ENCODE measurements around the gene GTF3C5. TPM values are rescaled to one million over a fixed set of nuclear protein-coding genes. Genes with fewer than 3 reads are reported as not detected.
A peak's percentile ranks its signal among the peaks of the same experiment; 100 is the strongest.

GTF3C5 gene
- total RNA-seq, 1 donor from 2014 or later, result 89.0 TPM

GRCh38 chr9:133044661-133045060 is 13.9 kb downstream of the GTF3C5 start:
- Mint-ChIP-seq H3K27me3 (ENCODE audit: insufficient read depth) (no peaks in the 10 kb centered on the region), H3K36me3 (ENCODE audit: low read depth) (peaks cover 23% of the 10 kb centered on the region), H3K4me3 (no peak overlapping the region), H3K9me3 (no peaks in the 10 kb centered on the region), H3K27ac (peak overlapping the region; percentile 9), H3K4me1 (ENCODE audit: low read depth) (peaks cover 6% of the 10 kb centered on the region)
- no peak for DNase-seq (ENCODE audit: low spot score)
- intact Hi-C loops (cut with micrococcal nuclease), result loop anchor here (10.0 kb wide), 1 partner anchor 60 kb away; no protein-coding TSS in a partner anchor

- intact Hi-C loops (cut with micrococcal nuclease), result loop anchor here (10.0 kb wide), 1 partner anchor 60 kb away; no protein-coding TSS in a partner anchor
- no peaks in the 10 kb centered on the region for H3K27me3 Mint-ChIP-seq (ENCODE audit: insufficient read depth)
- peaks cover 6% of the 10 kb centered on the region for H3K4me1 Mint-ChIP-seq (ENCODE audit: low read depth)
- no peaks in the 10 kb centered on the region for H3K9me3 Mint-ChIP-seq
- H3K27ac Mint-ChIP-seq, result no peak overlapping the region
- DNase-seq (ENCODE audit: low spot score), result no peak
- H3K4me3 Mint-ChIP-seq, result no peak overlapping the region
- H3K36me3 Mint-ChIP-seq (ENCODE audit: low read depth), result peaks cover 23% of the 10 kb centered on the region
These were observed 14.3 kb downstream of the GTF3C5 start for GRCh38 chr9:133045132-133045531.

GRCh38 chr9:133046196-133046899 is 15.6 kb downstream of the GTF3C5 start:
- H3K36me3 Mint-ChIP-seq (ENCODE audit: low read depth), result peaks cover 25% of the 10 kb centered on the region

GRCh38 chr9:133046900-133047295 is 16.1 kb downstream of the GTF3C5 start:
- H3K27ac Mint-ChIP-seq, result no peak overlapping the region
- peaks cover 25% of the 10 kb centered on the region for H3K36me3 Mint-ChIP-seq (ENCODE audit: low read depth)
- intact Hi-C loops (cut with micrococcal nuclease), result loop anchor here (10.0 kb wide), 1 partner anchor 58 kb away; no protein-coding TSS in a partner anchor
- peaks cover 6% of the 10 kb centered on the region for H3K4me1 Mint-ChIP-seq (ENCODE audit: low read depth)
- no peak for DNase-seq (ENCODE audit: low spot score)
- H3K9me3 Mint-ChIP-seq, result no peaks in the 10 kb centered on the region
- H3K4me3 Mint-ChIP-seq, result no peak overlapping the region
- H3K27me3 Mint-ChIP-seq (ENCODE audit: insufficient read depth), result no peaks in the 10 kb centered on the region

More at GRCh38 chr9:133046196-133046899, 15.6 kb downstream of the GTF3C5 start:
- intact Hi-C loops (cut with micrococcal nuclease), result loop anchor here (10.0 kb wide), 1 partner anchor 58 kb away; no protein-coding TSS in a partner anchor
- no peak overlapping the region for H3K4me3 Mint-ChIP-seq
- H3K4me1 Mint-ChIP-seq (ENCODE audit: low read depth), result peaks cover 6% of the 10 kb centered on the region
- DNase-seq (ENCODE audit: low spot score), result no peak
- H3K9me3 Mint-ChIP-seq, result no peaks in the 10 kb centered on the region
- H3K27me3 Mint-ChIP-seq (ENCODE audit: insufficient read depth), result no peaks in the 10 kb centered on the region
- H3K27ac Mint-ChIP-seq, result no peak overlapping the region

- no peak overlapping the region for H3K4me3 Mint-ChIP-seq
- H3K36me3 Mint-ChIP-seq (ENCODE audit: low read depth), result peaks cover 27% of the 10 kb centered on the region
- no peak overlapping the region for H3K27ac Mint-ChIP-seq
- H3K4me1 Mint-ChIP-seq (ENCODE audit: low read depth), result peaks cover 6% of the 10 kb centered on the region
- H3K27me3 Mint-ChIP-seq (ENCODE audit: insufficient read depth), result no peaks in the 10 kb centered on the region
- intact Hi-C loops (cut with micrococcal nuclease), result loop anchor here (1.0 to 10.0 kb wide), 2 partner anchors 56 to 99 kb away; no protein-coding TSS in a partner anchor
- DNase-seq (ENCODE audit: low spot score), result peak; percentile 30
- H3K9me3 Mint-ChIP-seq, result no peaks in the 10 kb centered on the region
These were observed 17.8 kb downstream of the GTF3C5 start for GRCh38 chr9:133048595-133048994.

- Mint-ChIP-seq H3K9me3 (no peaks in the 10 kb centered on the region), H3K36me3 (ENCODE audit: low read depth) (peaks cover 32% of the 10 kb centered on the region), H3K4me1 (ENCODE audit: low read depth) (peaks cover 6% of the 10 kb centered on the region), H3K27me3 (ENCODE audit: insufficient read depth) (no peaks in the 10 kb centered on the region), H3K27ac (no peak overlapping the region), H3K4me3 (no peak overlapping the region)
- intact Hi-C loops (cut with micrococcal nuclease), result loop anchor here (10.0 kb wide), 1 partner anchor 56 kb away; no protein-coding TSS in a partner anchor
- DNase-seq (ENCODE audit: low spot score), result no peak
These were observed 18.2 kb downstream of the GTF3C5 start for GRCh38 chr9:133049043-133049442.

GRCh38 chr9:133050142-133050541 is 19.3 kb downstream of the GTF3C5 start:
- DNase-seq (ENCODE audit: low spot score), result no peak
- Mint-ChIP-seq H3K27ac (no peak overlapping the region), H3K9me3 (no peaks in the 10 kb centered on the region), H3K4me1 (ENCODE audit: low read depth) (no peaks in the 10 kb centered on the region), H3K27me3 (ENCODE audit: insufficient read depth) (no peaks in the 10 kb centered on the region), H3K4me3 (no peak overlapping the region), H3K36me3 (ENCODE audit: low read depth) (peaks cover 28% of the 10 kb centered on the region)
- intact Hi-C loops (cut with micrococcal nuclease), result no loop called here

- H3K4me1 Mint-ChIP-seq (ENCODE audit: low read depth), result no peaks in the 10 kb centered on the region
- no peak overlapping the region for H3K4me3 Mint-ChIP-seq
- H3K36me3 Mint-ChIP-seq (ENCODE audit: low read depth), result peaks cover 26% of the 10 kb centered on the region
- H3K27me3 Mint-ChIP-seq (ENCODE audit: insufficient read depth), result no peaks in the 10 kb centered on the region
- no peak for DNase-seq (ENCODE audit: low spot score)
- no peaks in the 10 kb centered on the region for H3K9me3 Mint-ChIP-seq
- intact Hi-C loops (cut with micrococcal nuclease), result no loop called here
- H3K27ac Mint-ChIP-seq, result no peak overlapping the region
These were observed 20.0 kb downstream of the GTF3C5 start for GRCh38 chr9:133050781-133051180.

- peaks cover 26% of the 10 kb centered on the region for H3K36me3 Mint-ChIP-seq (ENCODE audit: low read depth)
- intact Hi-C loops (cut with micrococcal nuclease), result no loop called here
- no peaks in the 10 kb centered on the region for H3K27me3 Mint-ChIP-seq (ENCODE audit: insufficient read depth)
These were observed 20.6 kb downstream of the GTF3C5 start for GRCh38 chr9:133051281-133051900.

GRCh38 chr9:133051966-133052539 is 21.3 kb downstream of the GTF3C5 start:
- intact Hi-C loops (cut with micrococcal nuclease), result no loop called here
- H3K36me3 Mint-ChIP-seq (ENCODE audit: low read depth), result peaks cover 28% of the 10 kb centered on the region
- H3K27ac Mint-ChIP-seq, result no peak overlapping the region
- H3K4me3 Mint-ChIP-seq, result no peak overlapping the region
- H3K4me1 Mint-ChIP-seq (ENCODE audit: low read depth), result peaks cover 9% of the 10 kb centered on the region
- H3K27me3 Mint-ChIP-seq (ENCODE audit: insufficient read depth), result no peaks in the 10 kb centered on the region
- no peak for DNase-seq (ENCODE audit: low spot score)
- no peaks in the 10 kb centered on the region for H3K9me3 Mint-ChIP-seq

More at GRCh38 chr9:133051281-133051900, 20.6 kb downstream of the GTF3C5 start:
- Mint-ChIP-seq H3K9me3 (no peaks in the 10 kb centered on the region), H3K27ac (no peak overlapping the region), H3K4me3 (no peak overlapping the region), H3K4me1 (ENCODE audit: low read depth) (peaks cover 5% of the 10 kb centered on the region)
- no peak for DNase-seq (ENCODE audit: low spot score)

- Mint-ChIP-seq H3K9me3 (no peaks in the 10 kb centered on the region), H3K4me1 (ENCODE audit: low read depth) (peaks cover 31% of the 10 kb centered on the region), H3K27ac (no peak overlapping the region), H3K4me3 (no peak overlapping the region), H3K27me3 (ENCODE audit: insufficient read depth) (no peaks in the 10 kb centered on the region), H3K36me3 (ENCODE audit: low read depth) (peaks cover 42% of the 10 kb centered on the region)
- intact Hi-C loops (cut with micrococcal nuclease), result no loop called here
- DNase-seq (ENCODE audit: low spot score), result no peak
These were observed 23.5 kb downstream of the GTF3C5 start for GRCh38 chr9:133054194-133054890.

GRCh38 chr9:133054966-133055365 is 24.2 kb downstream of the GTF3C5 start:
- peaks cover 37% of the 10 kb centered on the region for H3K4me1 Mint-ChIP-seq (ENCODE audit: low read depth)
- no peak for DNase-seq (ENCODE audit: low spot score)
- H3K36me3 Mint-ChIP-seq (ENCODE audit: low read depth), result peaks cover 39% of the 10 kb centered on the region
- intact Hi-C loops (cut with micrococcal nuclease), result no loop called here
- no peaks in the 10 kb centered on the region for H3K27me3 Mint-ChIP-seq (ENCODE audit: insufficient read depth)
- no peaks in the 10 kb centered on the region for H3K9me3 Mint-ChIP-seq
- H3K27ac Mint-ChIP-seq, result no peak overlapping the region
- H3K4me3 Mint-ChIP-seq, result no peak overlapping the region
